ENCODE results near the gene CAPN11.
"Not testable (repeated sequence)": the region's sequence is repeated elsewhere in the genome, so short reads cannot be mapped to it uniquely, and the experiment has no call there.

The CAPN11 gene

DNA sequence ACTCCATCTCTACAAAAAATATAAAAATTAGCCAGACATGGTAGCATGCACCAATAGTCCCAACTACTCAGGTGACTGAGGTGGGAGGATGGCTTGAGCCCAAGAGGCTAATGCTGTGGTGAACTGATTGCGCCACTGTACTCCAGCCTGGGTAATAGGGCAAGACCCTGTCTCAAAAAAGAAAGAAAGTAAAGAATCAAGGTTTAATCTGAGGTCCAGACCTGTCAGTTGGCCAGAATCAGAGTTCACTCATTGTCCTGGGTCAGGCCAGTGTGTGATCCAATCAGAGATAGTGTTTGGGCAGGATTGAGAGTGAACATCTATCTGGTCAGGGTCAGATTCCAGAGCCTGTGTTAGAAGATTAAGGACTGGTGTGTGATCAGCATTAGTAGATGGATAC, 15.8 kb upstream of the CAPN11 start:
- Histone ChIP-seq H3K4me1 (ENCODE audit: control insufficient read depth, insufficient read depth, low read length) (no peaks in the 10 kb centered on the region), H3K4me3 (ENCODE audit: low read depth, low read length) (no peak overlapping the region), H3K27ac (ENCODE audit: extremely low read depth, low read depth, low read length) (no peak overlapping the region), H3K36me3 (ENCODE audit: control insufficient read depth in 2 of 2, insufficient read depth in 1 of 2, low read length in 2 of 2) (peaks cover 25 to 68% of the 10 kb centered on the region in 2 experiments; a peak in 2 of 3 replicates), H3K9me3 (ENCODE audit: control insufficient read depth, insufficient read depth, low read depth, low read length) (no peaks in the 10 kb centered on the region)
- TF ChIP-seq ZNF792 (tag by site-specific recombination; IDR thresholded peaks at IDR 0.05): no peak
- TF ChIP-seq, protein P1, sequence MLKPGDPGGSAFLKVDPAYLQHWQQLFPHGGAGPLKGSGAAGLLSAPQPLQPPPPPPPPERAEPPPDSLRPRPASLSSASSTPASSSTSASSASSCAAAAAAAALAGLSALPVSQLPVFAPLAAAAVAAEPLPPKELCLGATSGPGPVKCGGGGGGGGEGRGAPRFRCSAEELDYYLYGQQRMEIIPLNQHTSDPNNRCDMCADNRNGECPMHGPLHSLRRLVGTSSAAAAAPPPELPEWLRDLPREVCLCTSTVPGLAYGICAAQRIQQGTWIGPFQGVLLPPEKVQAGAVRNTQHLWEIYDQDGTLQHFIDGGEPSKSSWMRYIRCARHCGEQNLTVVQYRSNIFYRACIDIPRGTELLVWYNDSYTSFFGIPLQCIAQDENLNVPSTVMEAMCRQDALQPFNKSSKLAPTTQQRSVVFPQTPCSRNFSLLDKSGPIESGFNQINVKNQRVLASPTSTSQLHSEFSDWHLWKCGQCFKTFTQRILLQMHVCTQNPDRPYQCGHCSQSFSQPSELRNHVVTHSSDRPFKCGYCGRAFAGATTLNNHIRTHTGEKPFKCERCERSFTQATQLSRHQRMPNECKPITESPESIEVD (tag by site-specific recombination; IDR thresholded peaks at IDR 0.05): no peak
- ChIA-PET POLR2A (interaction anchor here (1.2 kb wide), 1 partner anchor 9 kb away, joined by 3 read pairs; no protein-coding TSS in a partner anchor), CTCF (interaction anchor here (0.9 to 2.6 kb wide), 3 partner anchors 8 to 99 kb away, joined by 5 to 13 read pairs (median 5); no protein-coding TSS in a partner anchor)

DNA sequence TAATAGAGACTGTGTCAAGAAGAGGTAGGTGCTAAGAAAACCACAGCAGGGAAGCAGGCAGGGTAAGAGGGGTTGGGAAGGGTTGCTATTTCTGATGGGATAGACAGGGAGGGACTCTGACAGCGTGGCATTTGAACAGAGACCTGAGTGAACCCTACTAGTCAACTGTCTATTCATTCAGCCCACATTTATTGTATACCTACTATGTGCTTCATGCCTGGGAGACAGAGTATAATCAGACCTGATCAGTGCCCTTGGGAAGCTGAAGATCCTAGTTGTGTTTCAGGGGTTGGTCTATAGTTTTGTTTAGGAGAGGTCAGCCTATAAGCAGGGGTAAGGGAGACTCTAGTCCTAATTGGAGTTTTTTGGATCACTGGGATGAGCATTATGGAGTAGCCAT, 14.9 kb upstream of the CAPN11 start:
- TF ChIP-seq ZNF664 (tag by site-specific recombination; IDR thresholded peaks at IDR 0.05): no peak
- no peak for TF ChIP-seq ZNF366 (tag by site-specific recombination; conservative IDR thresholded peaks at IDR 0.05)
- no peak for TF ChIP-seq ZNF623 (tag by site-specific recombination; IDR thresholded peaks at IDR 0.05)
- no peak for TF ChIP-seq GLI4 (tag by site-specific recombination; IDR thresholded peaks at IDR 0.05)
- no peak for TF ChIP-seq KLF7 (tag by site-specific recombination; IDR thresholded peaks at IDR 0.05; ENCODE audit: borderline replicate concordance)
- no peak for TF ChIP-seq ZNF585B (tag by site-specific recombination; IDR thresholded peaks at IDR 0.05)
- no peak for TF ChIP-seq ZNF184 (tag by site-specific recombination; IDR thresholded peaks at IDR 0.05)
- no peak for TF ChIP-seq ZNF132 (tag by site-specific recombination; IDR thresholded peaks at IDR 0.05; ENCODE audit: borderline replicate concordance)
- TF ChIP-seq ZNF311 (tag by site-specific recombination; IDR thresholded peaks at IDR 0.05; ENCODE audit: borderline replicate concordance): no peak
- TF ChIP-seq SETDB1 (IDR thresholded peaks at IDR 0.05; ENCODE audit: insufficient read length, low read length): no peak
- TF ChIP-seq ZNF473 (tag by site-specific recombination; IDR thresholded peaks at IDR 0.05): no peak
- no peak for TF ChIP-seq EGR2 (tag by site-specific recombination; IDR thresholded peaks at IDR 0.05; ENCODE audit: low read depth)
- TF ChIP-seq ZNF324 (tag by site-specific recombination; IDR thresholded peaks at IDR 0.05): no peak
- TF ChIP-seq ZFP41 (tag by site-specific recombination; IDR thresholded peaks at IDR 0.05; ENCODE audit: borderline replicate concordance): no peak
- no peak for TF ChIP-seq ZNF394 (tag by site-specific recombination; IDR thresholded peaks at IDR 0.05; ENCODE audit: borderline replicate concordance)
- no peak for TF ChIP-seq ZFP3 (tag by site-specific recombination; IDR thresholded peaks at IDR 0.05; ENCODE audit: low read depth)
- no peak for TF ChIP-seq ZFP69B (tag by site-specific recombination; IDR thresholded peaks at IDR 0.05)
- no peak for TF ChIP-seq GLIS1 (tag by site-specific recombination; IDR thresholded peaks at IDR 0.05)
- no peaks in the 10 kb centered on the region for H3K4me1 ChIP-seq (ENCODE audit: control insufficient read depth, insufficient read depth, low read length)
- H3K36me3 ChIP-seq (ENCODE audit: control insufficient read depth in 2 of 2, insufficient read depth in 1 of 2, low read length in 2 of 2): peaks cover 24 to 76% of the 10 kb centered on the region in 2 experiments; a peak in 2 of 3 replicates
- H3K27ac ChIP-seq (ENCODE audit: extremely low read depth, low read depth, low read length): no peak overlapping the region
- H3K4me3 ChIP-seq (ENCODE audit: low read depth, low read length): no peak overlapping the region
- no peaks in the 10 kb centered on the region for H3K9me3 ChIP-seq (ENCODE audit: control insufficient read depth, insufficient read depth, low read depth, low read length)
- POLR2A ChIA-PET: no interaction called here
- CTCF ChIA-PET: interaction anchor here (0.7 to 2.6 kb wide), 4 partner anchors 8 to 91 kb away, joined by 3 to 13 read pairs (median 4); no protein-coding TSS in a partner anchor

DNA sequence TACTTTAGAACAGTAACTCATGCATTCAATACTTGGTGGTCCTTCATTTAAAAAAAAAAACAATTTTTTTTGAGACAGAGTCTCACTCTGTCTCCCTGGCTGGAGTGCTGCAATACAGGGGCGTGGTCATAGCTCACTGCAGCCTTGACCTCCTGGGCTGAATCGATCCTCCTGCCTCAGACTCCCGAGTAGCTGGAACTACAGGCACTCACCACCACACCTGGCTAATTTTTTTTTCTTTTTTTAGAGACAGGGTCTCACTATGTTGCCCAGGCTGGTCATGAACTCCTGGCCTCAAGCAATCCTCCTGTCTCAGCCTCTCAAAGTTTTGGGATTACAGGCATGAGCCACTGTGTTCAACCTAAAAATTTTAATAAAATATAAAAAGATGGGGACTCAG, 14.1 kb upstream of the CAPN11 start:
- peaks cover 21 to 79% of the 10 kb centered on the region in 2 experiments; a peak in 2 of 3 replicates for H3K36me3 ChIP-seq (ENCODE audit: control insufficient read depth in 2 of 2, insufficient read depth in 1 of 2, low read length in 2 of 2)
- H3K9me3 ChIP-seq (ENCODE audit: control insufficient read depth, insufficient read depth, low read depth, low read length); H3K4me3 ChIP-seq (ENCODE audit: low read depth, low read length); H3K4me1 ChIP-seq (ENCODE audit: control insufficient read depth, insufficient read depth, low read length); H3K27ac ChIP-seq (ENCODE audit: extremely low read depth, low read depth, low read length): not testable (repeated sequence)
- ChIA-PET CTCF (interaction anchor here (0.6 to 2.6 kb wide), 3 partner anchors 28 to 122 kb away, joined by 3 to 13 read pairs (median 6); no protein-coding TSS in a partner anchor), POLR2A (interaction anchor here (0.7 kb wide), 2 partner anchors 49 to 480 kb away, joined by 3 to 4 read pairs; no protein-coding TSS in a partner anchor)

Measured in HEK293 (cell line).